ENCODE measurements around the gene CDRT4.

Gene CDRT4

GRCh38 chr17:15388356-15389041 lies 78.9 kb downstream of the CDRT4 start:
- DNase-seq = no peak

DNA sequence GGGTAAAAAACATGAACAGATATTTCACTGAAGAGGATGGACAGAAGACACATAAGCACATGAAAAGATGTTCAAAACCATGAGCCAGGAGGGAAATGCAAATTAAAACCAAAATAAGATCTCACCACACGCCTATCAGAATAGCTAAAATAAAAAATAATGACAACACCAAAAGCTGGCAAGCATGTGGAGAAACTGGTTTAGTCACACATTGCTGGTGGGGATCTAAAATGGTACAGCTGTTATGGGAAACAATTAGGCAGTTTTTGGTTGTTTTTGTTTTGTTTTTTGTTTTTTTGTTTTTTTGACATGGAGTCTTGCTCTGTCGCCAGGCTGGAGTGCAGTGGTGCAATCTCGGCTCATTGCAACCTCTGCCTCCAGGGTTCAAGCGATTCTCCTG lies 81.3 kb downstream of the CDRT4 start:
- no peak for DNase-seq
